GM13976 (cell line): ENCODE measurements around the gene SLC37A3.
"Not testable (repeated sequence)": the region's sequence is repeated elsewhere in the genome, so short reads cannot be mapped to it uniquely, and the experiment has no call there.

Experiments
- DNase-seq: peaks from one replicate; pipeline ENCODE4 v3.0.0; 2012; ENCODE audit warnings: low spot score
- in situ Hi-C: fragments of 300-500 bp; cut with MboI; formaldehyde crosslinking; loops from one replicate; pipeline ENCODE4 v1.12.0; 2022; ENCODE audit warnings: low sequenced_read_pairs, mixed read lengths, inconsistent platforms; ENCODE audit not compliant: unreplicated experiment
- TF ChIP-seq, protein P1 (sequence below): IDR thresholded peaks from 2 replicates; pipeline ENCODE4 v1.5.1; 2012; ENCODE audit warnings: borderline replicate concordance, mild to moderate bottlenecking; ENCODE audit not compliant: insufficient read depth; ENCODE audit errors: extremely low read depth, missing control alignments, control extremely low read depth

Gene SLC37A3

GRCh38 chr7:140317597-140317996 is 80.7 kb downstream of the SLC37A3 start:
- TF ChIP-seq, protein P1, sequence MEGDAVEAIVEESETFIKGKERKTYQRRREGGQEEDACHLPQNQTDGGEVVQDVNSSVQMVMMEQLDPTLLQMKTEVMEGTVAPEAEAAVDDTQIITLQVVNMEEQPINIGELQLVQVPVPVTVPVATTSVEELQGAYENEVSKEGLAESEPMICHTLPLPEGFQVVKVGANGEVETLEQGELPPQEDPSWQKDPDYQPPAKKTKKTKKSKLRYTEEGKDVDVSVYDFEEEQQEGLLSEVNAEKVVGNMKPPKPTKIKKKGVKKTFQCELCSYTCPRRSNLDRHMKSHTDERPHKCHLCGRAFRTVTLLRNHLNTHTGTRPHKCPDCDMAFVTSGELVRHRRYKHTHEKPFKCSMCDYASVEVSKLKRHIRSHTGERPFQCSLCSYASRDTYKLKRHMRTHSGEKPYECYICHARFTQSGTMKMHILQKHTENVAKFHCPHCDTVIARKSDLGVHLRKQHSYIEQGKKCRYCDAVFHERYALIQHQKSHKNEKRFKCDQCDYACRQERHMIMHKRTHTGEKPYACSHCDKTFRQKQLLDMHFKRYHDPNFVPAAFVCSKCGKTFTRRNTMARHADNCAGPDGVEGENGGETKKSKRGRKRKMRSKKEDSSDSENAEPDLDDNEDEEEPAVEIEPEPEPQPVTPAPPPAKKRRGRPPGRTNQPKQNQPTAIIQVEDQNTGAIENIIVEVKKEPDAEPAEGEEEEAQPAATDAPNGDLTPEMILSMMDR = no peak
- in situ Hi-C loops = no loop called here
- DNase-seq = no peak

GRCh38 chr7:140316165-140316661 is 82.1 kb downstream of the SLC37A3 start:
- no peak for DNase-seq

GRCh38 chr7:140315498-140316164 is 82.7 kb downstream of the SLC37A3 start:
- TF ChIP-seq, protein P1 = no peak
- in situ Hi-C loops = no loop called here
- no peak for DNase-seq

More at GRCh38 chr7:140316165-140316661, 82.1 kb downstream of the SLC37A3 start:
- in situ Hi-C loops = no loop called here
- TF ChIP-seq, protein P1 = no peak

DNA sequence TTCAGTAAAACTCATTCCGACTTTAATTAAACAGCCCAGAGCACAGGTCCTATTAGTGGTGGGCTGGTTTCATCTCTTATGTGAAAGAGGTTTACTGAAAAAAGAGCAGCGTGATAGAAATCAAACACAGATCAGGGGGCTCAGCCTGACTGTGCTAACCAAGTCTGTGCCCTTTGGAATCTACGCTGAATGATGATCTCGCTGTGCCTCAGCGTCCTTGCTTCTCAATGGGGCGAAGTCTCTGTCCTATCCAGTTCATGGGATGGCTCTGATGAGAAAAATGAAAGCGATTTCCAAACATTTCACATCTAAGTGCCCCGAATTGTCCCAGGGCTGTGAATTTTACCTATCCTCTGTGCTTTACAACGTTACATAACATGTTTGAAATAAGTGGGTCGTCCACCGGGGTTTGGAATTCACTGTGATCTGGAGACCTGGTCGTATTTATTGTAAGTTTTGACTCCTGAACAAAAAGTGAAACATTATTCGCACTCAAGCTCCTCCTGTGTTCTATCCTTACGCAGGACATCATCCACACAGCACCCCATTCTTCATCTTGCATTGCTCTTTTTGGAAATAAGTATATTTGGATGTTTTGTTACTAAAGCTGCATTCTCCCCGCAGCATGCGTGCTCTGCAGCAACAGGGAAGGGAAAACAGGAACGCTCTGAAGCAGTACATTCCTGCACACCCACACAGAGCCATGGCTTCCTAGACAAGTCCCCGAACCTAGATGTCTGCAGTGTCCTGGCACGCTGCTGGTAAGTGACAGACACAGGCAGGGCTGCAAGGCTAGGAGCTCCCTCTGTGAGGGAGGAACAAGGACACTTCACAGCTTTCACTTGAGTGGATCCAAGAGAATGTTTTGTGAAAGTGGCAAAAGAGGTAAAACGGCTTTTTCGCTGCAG is 83.5 kb downstream of the SLC37A3 start:
- DNase-seq = no peak
- in situ Hi-C loops = no loop called here

GRCh38 chr7:140312141-140312846 is 86.0 kb downstream of the SLC37A3 start:
- TF ChIP-seq, protein P1 = no peak
- in situ Hi-C loops = no loop called here
- no peak for DNase-seq

More for the DNA sequence above, 83.5 kb downstream of the SLC37A3 start:
- TF ChIP-seq, protein P1 = no peak

- in situ Hi-C loops, DNase-seq: not testable (repeated sequence)
Measured at GRCh38 chr7:140311128-140311527, 87.2 kb downstream of the SLC37A3 start.
